HG03558 (cell line): Measurements from ENCODE around the gene TRMT2A.

Experiments used
- ATAC-seq: cut with Tn5 transposase; IDR thresholded peaks from one replicate; pipeline ENCODE4 v1.9.1; 2021; ENCODE audit warnings: moderate number of reproducible peaks; ENCODE audit not compliant: unreplicated experiment; ENCODE audit errors: extremely low read depth

Gene TRMT2A

GRCh38 chr22:20107951-20108756, 8.9 kb downstream of the TRMT2A start:
- ATAC-seq: no peak

- ATAC-seq: no peak
Measured at GRCh38 chr22:20107471-20107901, 9.5 kb downstream of the TRMT2A start.

- no peak for ATAC-seq
Measured at GRCh38 chr22:20106849-20107237, 10.2 kb downstream of the TRMT2A start.

- no peak for ATAC-seq
Measured at GRCh38 chr22:20106205-20106848, 10.7 kb downstream of the TRMT2A start.

- no peak for ATAC-seq
Measured at GRCh38 chr22:20105456-20106204, 11.4 kb downstream of the TRMT2A start.

GRCh38 chr22:20102203-20102780, 14.7 kb downstream of the TRMT2A start:
- ATAC-seq: no peak

- ATAC-seq: no peak
Measured at GRCh38 chr22:20101638-20102037, 15.4 kb downstream of the TRMT2A start.

GRCh38 chr22:20099099-20099711, 17.8 kb downstream of the TRMT2A start:
- ATAC-seq: no peak

GRCh38 chr22:20096574-20097420, 20.2 kb downstream of the TRMT2A start:
- no peak for ATAC-seq

- ATAC-seq: no peak
Measured at GRCh38 chr22:20095521-20095920, 21.5 kb downstream of the TRMT2A start.

- no peak for ATAC-seq
Measured at GRCh38 chr22:20094197-20094807, 22.7 kb downstream of the TRMT2A start.

GRCh38 chr22:20093418-20094196, 23.4 kb downstream of the TRMT2A start:
- no peak for ATAC-seq

- no peak for ATAC-seq
Measured at GRCh38 chr22:20092477-20092854, 24.6 kb downstream of the TRMT2A start.

GRCh38 chr22:20091690-20092476, 25.1 kb downstream of the TRMT2A start:
- ATAC-seq: no peak

- no peak for ATAC-seq
Measured at GRCh38 chr22:20090730-20091240, 26.2 kb downstream of the TRMT2A start.

GRCh38 chr22:20089977-20090729, 26.9 kb downstream of the TRMT2A start:
- ATAC-seq: no peak
